GM21529 (cell line): ENCODE measurements around the gene CBLN1.
"Not testable (repeated sequence)": the region's sequence is repeated elsewhere in the genome, so short reads cannot be mapped to it uniquely, and the experiment has no call there.

ENCODE experiments used
- ATAC-seq: cut with Tn5 transposase; IDR thresholded peaks from one replicate; pipeline ENCODE4 v1.9.1; 2021; ENCODE audit not compliant: unreplicated experiment

CBLN1 gene

DNA sequence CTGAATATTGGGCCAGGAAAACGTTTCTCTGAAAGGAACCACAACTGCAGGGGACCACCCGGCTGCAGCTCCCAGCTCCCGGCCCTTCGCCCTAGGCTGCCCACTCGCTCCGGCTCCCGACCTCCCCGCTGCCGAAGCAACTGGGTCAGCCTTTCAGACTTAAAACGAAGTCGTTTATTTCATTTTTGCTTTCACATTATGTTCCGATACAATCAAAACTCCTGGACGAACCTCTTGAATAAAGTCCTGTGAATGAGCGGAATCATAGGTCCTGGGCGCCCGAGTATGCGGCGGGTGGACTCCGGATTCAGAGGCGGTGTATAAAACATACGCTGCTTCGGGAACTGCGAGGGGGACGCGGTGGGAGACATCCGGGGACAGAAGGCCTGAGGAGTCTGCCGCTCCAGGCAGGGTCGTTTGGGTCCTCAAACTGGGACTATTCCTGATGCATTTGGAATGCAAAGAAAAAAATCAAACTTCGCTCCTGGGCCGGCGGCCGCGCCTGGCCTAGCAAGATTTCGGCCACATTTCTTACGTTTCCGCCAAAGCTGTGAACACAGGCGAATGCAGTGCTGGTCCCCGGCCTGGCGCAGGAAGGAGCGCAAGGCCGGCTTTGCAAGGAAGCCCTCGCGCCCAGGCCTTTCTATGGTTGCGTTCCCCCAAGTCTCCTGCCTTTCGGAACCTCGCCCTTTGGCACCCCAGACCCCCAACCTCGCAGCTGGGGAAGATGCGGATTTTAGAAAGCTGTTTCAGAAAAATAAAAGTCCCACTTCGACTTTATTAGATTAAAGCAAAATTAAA is 3.7 kb downstream of the CBLN1 start:
- ATAC-seq = no peak

DNA sequence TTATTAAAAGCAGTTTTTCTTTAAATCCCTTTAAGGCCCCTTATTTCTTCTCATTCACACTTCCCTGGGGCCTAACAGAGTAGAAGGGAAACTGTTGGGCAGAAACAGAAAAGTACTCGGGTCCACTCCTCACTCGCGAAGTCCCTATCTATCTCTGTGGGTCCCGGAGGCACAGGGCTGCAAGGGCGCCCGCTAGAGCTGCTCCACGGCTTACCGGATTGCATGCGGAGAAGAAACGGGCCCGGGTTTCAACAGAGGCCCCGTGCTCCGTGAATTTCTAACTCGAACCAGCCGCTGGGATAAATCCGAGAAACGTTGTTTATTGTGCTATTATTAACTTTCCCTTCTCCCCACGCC is 4.3 kb downstream of the CBLN1 start:
- ATAC-seq = no peak

DNA sequence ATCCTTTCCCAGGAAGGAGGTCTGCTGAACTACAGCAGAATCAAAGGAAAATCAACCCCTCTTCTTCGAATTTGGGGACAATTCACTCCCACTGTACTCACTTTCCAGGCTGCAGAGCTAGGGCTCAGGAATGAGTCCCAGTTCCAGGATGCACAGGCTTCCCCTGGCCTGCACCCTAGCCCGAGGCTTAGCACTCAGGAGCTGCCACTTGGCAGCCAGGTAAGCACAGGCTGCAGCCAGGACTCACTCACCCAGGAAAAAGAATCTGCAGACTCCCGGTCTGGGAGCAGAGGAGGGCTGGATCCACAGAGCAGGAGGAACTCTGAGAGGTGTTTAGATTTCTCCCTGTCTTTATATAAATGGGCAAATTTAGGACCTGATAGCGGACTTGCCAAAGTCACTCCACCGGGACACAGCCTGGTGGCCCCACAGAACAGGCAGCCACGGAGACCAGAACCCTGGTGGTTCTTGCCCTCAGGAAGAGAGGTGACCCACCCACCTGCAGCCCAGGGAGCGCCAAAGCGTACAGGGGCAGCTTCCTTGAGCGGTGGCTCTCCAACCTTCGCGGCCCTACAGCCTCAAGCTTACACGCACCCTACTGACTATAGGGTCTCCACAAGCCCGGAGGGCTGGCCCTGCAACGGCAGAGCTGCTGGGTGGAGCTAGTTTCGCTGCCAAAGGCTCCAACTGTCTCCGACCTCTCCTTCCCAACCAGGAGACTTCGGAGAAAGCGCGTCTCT is 4.8 kb downstream of the CBLN1 start:
- ATAC-seq = no peak

DNA sequence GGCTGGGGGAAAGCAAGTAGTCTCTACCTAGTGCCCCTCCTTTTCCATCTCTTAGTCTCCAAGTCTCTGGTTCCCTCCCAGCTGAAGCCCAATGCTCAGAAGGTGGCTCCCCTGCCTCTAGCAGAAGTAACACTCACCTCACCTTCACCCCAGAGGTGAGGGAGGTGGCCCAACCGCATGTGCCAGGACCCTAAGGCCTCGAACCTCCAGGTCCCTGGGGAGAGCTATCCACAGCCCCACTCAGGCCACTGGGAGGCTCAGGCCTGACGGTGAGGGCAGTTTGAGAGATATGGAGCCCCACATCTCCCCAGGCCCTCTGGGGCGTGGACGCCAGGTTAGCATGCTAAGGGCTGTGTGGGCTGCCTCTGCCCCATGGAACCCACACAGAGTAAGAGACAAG is 5.8 kb downstream of the CBLN1 start:
- ATAC-seq = no peak

DNA sequence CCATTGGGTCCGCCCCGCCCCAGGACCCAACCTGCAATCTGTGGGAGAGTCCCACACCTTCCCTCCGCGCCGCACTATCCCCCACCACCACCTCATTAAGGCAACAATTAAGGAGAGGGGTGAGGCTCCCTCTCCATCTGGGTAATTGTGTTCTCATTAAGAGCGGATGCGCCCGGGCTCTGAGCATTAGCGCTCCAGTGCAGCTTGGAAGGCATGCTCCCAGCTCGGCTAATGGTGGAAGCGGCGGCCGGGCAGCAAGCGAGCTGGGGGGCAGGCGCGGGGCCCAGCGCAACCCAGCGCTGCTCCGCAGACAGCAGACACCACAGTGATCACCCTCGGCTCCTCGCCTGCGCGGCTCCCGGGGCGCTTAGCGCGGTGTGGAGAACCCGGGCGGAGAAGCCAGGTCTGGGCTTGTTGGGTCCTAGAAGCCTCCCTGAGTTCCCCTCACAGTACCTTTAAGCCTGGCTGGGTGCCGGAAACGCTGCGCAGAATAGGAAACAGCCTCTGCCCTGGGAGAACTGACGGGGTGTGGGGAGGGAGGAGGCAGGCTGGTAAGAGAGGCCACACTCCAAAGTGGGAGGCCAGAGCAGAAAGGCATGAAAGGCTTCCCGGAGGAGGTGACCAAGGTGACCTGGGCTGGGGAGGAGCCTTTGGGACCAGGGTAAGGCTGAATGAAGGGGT is 6.4 kb downstream of the CBLN1 start:
- no peak for ATAC-seq

DNA sequence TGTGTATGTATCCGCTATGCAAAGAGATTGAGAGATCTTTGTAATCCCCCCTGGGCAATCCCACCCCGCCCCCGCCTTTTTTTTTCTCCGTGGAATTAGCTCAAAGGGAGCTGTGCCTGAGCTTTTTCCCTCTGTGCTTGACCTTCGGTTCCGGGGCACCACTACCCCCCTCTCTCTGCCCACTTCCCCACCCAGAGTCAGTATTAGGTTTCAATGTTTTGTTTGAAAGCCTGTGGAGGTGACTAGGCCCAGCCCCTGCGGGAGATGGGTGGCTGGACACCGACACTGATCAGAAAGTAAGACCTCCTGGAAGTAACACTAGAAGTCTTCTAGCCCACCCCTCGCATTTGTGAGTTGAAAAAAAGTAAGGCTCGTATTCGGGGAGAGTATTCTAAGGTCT is 7.0 kb downstream of the CBLN1 start:
- ATAC-seq = no peak

DNA sequence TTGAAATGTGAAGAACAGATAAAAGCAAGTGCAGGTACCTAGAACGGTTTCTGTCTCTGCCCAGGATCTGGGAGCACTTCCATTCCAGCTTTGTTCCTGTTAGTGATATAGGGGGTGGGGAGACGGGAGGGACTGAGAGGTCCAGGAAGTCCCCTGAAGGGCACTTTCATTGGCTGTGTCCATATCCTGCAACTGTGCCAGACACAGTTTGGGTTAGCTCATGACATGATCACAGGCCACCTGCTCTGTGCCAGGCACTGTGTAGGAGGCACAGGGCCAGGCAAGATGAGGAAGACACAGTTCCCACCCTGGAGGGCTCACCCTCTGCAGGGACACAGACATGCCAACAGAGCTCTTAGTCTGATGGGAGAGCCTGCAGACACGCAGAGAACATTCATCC is 7.9 kb downstream of the CBLN1 start:
- no peak for ATAC-seq

DNA sequence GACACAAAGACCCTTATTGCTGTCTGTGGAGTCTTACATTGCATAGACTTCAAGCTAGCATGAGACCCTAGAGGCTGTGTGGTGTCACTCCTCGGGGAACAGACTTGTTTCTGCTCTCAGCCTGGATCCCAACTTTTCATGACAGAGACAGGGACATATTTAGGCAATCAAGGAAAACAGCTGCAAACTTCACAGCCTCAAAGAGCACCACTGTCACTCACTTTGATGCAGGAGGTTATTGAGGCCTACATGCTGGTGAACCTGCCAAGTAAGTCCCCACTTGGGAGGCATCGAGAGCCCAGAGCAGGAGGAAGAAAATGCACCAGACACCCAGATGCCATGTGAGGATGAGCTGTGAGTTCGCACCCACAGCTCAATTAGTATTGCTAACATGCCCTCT is 10.3 kb downstream of the CBLN1 start:
- no peak for ATAC-seq

DNA sequence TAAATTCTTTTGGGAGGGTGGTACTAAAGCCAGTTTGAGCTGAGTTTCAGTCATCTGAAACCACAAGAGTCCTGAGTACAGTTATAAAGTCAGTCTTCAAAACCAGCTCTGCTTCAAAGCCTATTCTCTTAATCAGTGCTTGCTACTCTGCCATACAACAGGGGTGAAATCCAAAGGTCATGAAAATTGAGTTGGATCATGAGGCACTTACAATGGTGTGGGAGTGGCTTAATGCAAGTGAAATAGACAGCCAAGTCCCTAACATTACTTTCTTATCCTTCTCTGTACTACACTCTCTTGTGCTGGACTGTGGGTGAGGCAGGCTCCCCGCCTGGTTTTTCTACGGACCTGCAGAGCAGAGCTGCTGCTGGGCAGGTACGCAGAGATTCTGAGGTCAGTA is 12.4 kb downstream of the CBLN1 start:
- no peak for ATAC-seq

DNA sequence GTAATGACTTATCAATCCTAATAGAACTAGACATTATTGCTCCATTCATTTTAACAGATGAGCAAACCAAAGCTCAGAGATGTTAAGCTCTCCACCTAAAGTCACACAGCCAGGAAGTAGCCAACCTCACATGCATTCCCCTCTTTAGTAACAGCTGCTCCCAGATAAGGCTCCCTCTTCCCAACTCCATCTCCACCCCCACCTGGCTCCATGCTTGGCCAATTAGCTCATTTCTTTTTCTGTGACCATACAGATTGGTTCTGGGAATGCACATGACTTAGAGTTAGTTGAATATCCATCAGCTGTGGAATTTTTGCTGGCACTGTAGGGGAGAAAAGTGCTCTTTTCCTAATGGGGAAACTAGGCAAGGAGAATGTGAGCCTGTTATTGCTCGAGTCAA is 13.0 kb downstream of the CBLN1 start:
- ATAC-seq = no peak

DNA sequence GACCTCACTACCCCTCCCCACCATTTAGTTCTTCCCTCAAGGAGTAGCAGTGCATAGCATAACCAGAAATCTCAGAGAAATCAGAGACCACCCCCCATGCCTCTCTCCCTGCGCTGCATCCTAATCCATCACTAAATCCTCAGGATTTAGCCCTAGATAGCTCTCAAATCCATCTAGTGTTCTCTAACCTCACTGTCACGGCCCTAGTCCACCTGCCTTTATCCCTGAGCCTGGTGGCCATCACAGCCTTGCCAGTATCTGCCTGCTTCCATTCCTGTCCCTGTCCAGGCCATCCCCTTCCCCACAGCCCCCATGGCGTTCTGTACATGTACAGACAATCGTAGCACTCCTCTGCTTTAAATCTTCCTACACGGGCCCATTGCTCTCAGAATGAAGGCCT is 19.1 kb downstream of the CBLN1 start:
- no peak for ATAC-seq

DNA sequence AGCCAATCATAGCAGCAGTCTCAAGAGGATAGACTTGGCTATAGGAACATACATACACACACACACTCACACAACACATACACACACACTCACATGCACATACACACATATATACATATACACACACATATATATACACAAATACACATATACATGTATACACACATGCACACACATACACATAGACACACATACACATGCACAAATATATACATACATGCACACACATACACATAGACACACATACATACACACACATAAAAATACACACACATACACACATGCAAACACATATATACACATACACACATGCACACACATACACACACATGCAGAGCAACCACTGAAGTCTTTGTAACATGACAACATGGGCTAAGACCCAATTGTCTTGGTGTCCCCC is 19.7 kb downstream of the CBLN1 start:
- ATAC-seq = no peak

DNA sequence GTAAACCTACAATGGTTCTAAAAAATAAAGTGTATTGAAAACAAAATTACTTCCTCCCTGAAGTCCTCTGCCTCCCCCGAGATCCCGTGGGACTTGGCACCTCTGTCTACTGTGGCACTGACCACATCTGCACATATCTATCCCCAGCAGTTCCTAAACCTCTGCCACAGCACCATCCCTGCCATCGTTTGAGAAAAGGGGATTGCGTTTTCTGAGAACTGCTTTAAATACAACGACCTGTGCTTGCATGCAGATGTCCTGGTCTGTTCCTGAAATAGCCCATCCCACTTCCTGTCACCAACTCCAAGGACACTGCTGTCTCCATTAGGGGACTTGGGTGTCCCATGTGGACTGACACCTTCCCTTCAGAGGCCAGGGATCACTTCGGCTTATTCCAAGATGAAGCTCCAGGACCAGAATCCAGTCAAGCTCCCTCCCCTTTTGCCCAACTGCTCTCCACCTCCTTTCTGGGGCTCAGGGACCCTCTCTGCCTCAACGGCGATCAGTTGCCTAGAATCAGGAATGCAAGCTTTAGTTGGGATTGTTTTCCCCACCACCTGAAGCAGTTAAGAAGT is 20.6 kb downstream of the CBLN1 start:
- ATAC-seq = no peak

DNA sequence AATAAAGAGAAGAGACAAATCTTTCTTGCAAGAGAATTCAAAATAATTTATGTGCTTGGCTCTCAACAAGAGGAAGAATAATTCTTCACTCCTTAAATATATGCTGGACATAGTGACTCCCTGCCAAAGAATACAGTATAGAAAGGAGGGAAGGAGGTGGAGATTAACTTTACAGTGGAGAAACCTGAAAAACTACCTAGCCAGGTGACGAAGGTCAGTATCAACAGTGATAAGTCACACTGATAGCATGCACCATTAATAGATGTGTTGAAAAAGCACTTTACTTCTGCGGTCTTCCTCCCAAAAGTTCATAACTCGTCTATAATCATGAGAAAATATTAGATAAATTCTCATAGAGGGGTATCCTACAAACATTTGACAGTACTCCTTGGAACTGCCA is 21.4 kb downstream of the CBLN1 start:
- no peak for ATAC-seq

DNA sequence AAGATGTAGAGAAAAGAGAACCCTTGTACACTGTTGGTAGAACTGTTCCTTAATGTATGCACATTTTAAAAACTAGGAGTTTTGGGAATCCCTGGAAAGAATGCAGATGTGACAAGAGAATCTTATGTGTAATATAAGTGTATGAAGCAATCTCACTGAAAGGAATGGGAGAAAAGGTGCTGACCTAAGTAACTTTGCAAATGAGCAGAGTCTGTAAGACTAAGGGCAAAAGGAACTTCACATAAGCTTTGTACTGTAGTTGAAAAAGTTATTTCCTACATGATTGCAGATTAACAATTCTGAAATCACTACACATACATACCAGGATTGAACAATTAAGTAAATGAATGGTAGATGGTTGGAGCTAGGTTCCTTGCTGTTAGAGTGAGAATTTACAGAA is 22.3 kb downstream of the CBLN1 start:
- no peak for ATAC-seq

DNA sequence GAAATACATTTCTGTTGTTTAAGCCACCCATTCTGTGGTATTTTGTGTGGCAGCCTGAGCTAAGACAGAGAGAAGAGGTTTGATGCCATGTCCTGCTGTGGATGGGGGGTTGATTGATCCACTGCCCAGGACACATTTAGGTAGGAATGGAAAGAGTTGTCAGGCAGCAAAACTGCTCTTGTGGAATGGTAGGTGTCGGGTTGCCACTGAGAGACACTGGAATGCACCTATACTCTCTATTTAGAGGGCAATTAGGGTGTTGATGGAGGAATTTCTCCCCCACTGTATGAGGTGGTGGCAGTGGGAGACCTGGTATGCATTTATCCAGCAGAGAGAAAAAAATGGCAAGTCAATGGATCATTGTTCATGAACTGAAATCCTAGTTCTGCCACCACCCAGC is 30.9 kb downstream of the CBLN1 start:
- no peak for ATAC-seq

DNA sequence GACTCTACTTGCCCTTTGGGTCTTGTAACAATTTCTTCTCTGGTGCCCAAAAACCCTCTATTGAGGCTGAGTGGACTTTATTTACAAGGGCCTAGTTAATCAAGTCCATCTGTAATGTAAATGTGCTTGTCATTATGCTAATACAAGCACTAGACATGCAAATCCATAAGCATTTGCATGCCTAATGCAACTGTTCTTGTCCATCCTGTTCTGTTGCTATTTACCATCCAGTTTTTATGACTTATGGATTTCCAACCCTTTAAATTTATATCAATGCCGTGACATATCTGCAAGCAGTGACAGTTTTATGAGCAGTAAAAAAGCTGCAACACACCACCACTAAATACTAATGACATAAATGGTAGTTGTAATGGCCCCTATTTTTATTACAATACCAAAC is 33.4 kb downstream of the CBLN1 start:
- no peak for ATAC-seq

DNA sequence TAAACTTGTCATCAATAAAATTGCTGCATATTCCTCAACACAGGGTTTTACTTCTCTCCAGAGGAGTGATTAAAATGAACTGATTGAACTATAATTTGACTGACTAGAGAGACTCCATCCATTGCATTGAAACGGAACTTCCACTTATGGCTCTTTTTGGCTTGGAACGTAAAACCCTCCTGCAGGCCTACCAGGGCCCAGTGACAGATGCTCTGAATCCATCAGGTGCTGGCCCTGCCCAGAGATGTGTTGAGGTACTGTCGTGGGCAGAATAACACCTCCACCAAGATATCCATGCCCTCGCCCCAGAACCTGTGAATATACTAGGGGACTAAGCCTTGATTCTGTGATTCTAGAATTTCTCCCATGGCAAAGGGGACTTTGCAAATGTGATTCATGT is 45.4 kb downstream of the CBLN1 start:
- ATAC-seq = no peak

DNA sequence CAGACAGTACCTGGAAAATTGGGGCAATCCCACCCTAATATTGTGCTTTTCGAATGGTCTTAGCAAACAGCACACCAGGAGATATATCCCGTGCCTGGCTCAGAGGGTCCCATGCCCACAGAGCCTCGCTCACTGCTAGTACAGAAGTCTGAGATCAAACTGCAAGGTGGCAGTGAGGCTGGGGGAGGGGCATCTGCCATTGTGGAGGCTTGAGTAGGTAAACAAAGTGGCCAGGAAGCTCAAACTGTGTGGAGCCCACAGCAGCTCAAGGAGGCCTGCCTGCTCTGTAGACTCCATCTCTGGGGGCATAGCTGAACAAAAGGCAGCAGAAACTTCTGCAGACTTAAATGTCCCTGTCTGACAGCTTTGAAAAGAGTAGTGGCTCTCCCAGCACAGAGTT is 53.3 kb downstream of the CBLN1 start:
- not testable (repeated sequence) for ATAC-seq
